Thyroid gland (tissue), 4 donors: Measurements from ENCODE around the gene CCDC201.
"Not testable (repeated sequence)": the region's sequence is repeated elsewhere in the genome, so short reads cannot be mapped to it uniquely, and the experiment has no call there.

Source experiments
- CTCF ChIP-seq, 6 experiments: fragments of 200-600 bp in 3 of 6; fragments of 450-650 bp in 3 of 6; sonication (generic) in 3 of 6; IDR thresholded peaks; one replicate each; pipeline ENCODE4 v1.5.1; 2016 to 2019; ENCODE audit warnings: antibody characterized with exemption in 6 of 6, mild to moderate bottlenecking in 2 of 6, inconsistent platforms in 1 of 6, moderate library complexity in 1 of 6
- POLR2A ChIP-seq, 2 donors: fragments of 450-650 bp; IDR thresholded peaks; one replicate each; pipeline ENCODE4 v1.6.1; 2017; ENCODE audit warnings: antibody characterized with exemption in 2 of 2, mild to moderate bottlenecking in 2 of 2, moderate library complexity in 1 of 2

GRCh38 chr7:45838852-45839251 is 34.0 kb downstream of the CCDC201 start:
- TF ChIP-seq CTCF, POLR2A (IDR thresholded peaks at IDR 0.05): not testable (repeated sequence)
